Skeletal muscle satellite cell (primary cell): Measurements from ENCODE around the gene MAGI3.

ENCODE experiments used
- H3K27me3 ChIP-seq: 2 replicates; pipeline ENCODE4 v1.7.0; 2013; ENCODE audit warnings: low read length; ENCODE audit not compliant: control insufficient read depth, insufficient read depth
- H3K36me3 ChIP-seq: 2 replicates; pipeline ENCODE4 v1.7.0; 2013; ENCODE audit warnings: mild to moderate bottlenecking, control low read depth, low read length; ENCODE audit not compliant: insufficient read depth
- H3K4me1 ChIP-seq: 2 replicates; pipeline ENCODE4 v1.7.0; 2013; ENCODE audit warnings: low read length; ENCODE audit not compliant: control insufficient read depth, insufficient read depth
- H3K4me2 ChIP-seq: 2 replicates; pipeline ENCODE4 v1.7.0; 2013; ENCODE audit warnings: mild to moderate bottlenecking, low read length
- H3K4me3 ChIP-seq: 2 replicates; pipeline ENCODE4 v1.7.0; 2013; ENCODE audit warnings: low read length
- H3K9ac ChIP-seq: 2 replicates; pipeline ENCODE4 v1.7.0; 2013; ENCODE audit warnings: mild to moderate bottlenecking, low read depth, low read length, moderate library complexity
- H3K9me3 ChIP-seq: replicated peaks from 2 replicates; pipeline ENCODE4 v1.7.0; 2013; ENCODE audit warnings: mild to moderate bottlenecking, control low read depth, low read length

The MAGI3 gene

GRCh38 chr1:113533061-113533460 lies 142.7 kb downstream of the MAGI3 start:
- Histone ChIP-seq H3K9ac (no peak overlapping the region), H3K4me1 (peaks cover 35% of the 10 kb centered on the region), H3K4me3 (no peak overlapping the region), H3K4me2 (no peak overlapping the region), H3K27me3 (no peaks in the 10 kb centered on the region), H3K9me3 (no peaks in the 10 kb centered on the region), H3K36me3 (no peaks in the 10 kb centered on the region)

- peak overlapping the region; percentile 35 for H3K4me2 ChIP-seq
- no peaks in the 10 kb centered on the region for H3K36me3 ChIP-seq
- H3K4me3 ChIP-seq, result no peak overlapping the region
- peak overlapping the region; percentile 51 for H3K9ac ChIP-seq
- no peaks in the 10 kb centered on the region for H3K27me3 ChIP-seq
- no peaks in the 10 kb centered on the region for H3K9me3 ChIP-seq
- H3K4me1 ChIP-seq, result peaks cover 35% of the 10 kb centered on the region
Measured at GRCh38 chr1:113534130-113534817, 144.0 kb downstream of the MAGI3 start.

GRCh38 chr1:113534875-113535274 lies 144.6 kb downstream of the MAGI3 start:
- Histone ChIP-seq H3K27me3 (no peaks in the 10 kb centered on the region), H3K4me3 (no peak overlapping the region), H3K9me3 (no peaks in the 10 kb centered on the region), H3K4me2 (no peak overlapping the region), H3K4me1 (peaks cover 33% of the 10 kb centered on the region), H3K36me3 (no peaks in the 10 kb centered on the region), H3K9ac (no peak overlapping the region)

- Histone ChIP-seq H3K9me3 (no peaks in the 10 kb centered on the region), H3K27me3 (no peaks in the 10 kb centered on the region), H3K4me2 (no peak overlapping the region), H3K36me3 (no peaks in the 10 kb centered on the region), H3K9ac (no peak overlapping the region), H3K4me1 (peaks cover 28% of the 10 kb centered on the region), H3K4me3 (no peak overlapping the region)
Measured at GRCh38 chr1:113536182-113536780, 146.0 kb downstream of the MAGI3 start.

- Histone ChIP-seq H3K9me3 (no peaks in the 10 kb centered on the region), H3K4me1 (peaks cover 41% of the 10 kb centered on the region), H3K9ac (no peak overlapping the region), H3K36me3 (no peaks in the 10 kb centered on the region), H3K27me3 (no peaks in the 10 kb centered on the region), H3K4me2 (no peak overlapping the region), H3K4me3 (no peak overlapping the region)
Measured at GRCh38 chr1:113538225-113538624, 147.9 kb downstream of the MAGI3 start.

- H3K4me2 ChIP-seq, result no peak overlapping the region
- peaks cover 26% of the 10 kb centered on the region for H3K4me1 ChIP-seq
- H3K9ac ChIP-seq, result no peak overlapping the region
Measured at GRCh38 chr1:113540335-113540734, 150.0 kb downstream of the MAGI3 start.

GRCh38 chr1:113541106-113541505 lies 150.8 kb downstream of the MAGI3 start:
- H3K9me3 ChIP-seq, result no peaks in the 10 kb centered on the region
- no peak overlapping the region for H3K9ac ChIP-seq
- H3K27me3 ChIP-seq, result no peaks in the 10 kb centered on the region
- no peak overlapping the region for H3K4me2 ChIP-seq
- H3K36me3 ChIP-seq, result no peaks in the 10 kb centered on the region
- no peak overlapping the region for H3K4me3 ChIP-seq
- peaks cover 22% of the 10 kb centered on the region for H3K4me1 ChIP-seq

More at GRCh38 chr1:113540335-113540734, 150.0 kb downstream of the MAGI3 start:
- H3K36me3 ChIP-seq, result no peaks in the 10 kb centered on the region
- H3K27me3 ChIP-seq, result no peaks in the 10 kb centered on the region
- no peaks in the 10 kb centered on the region for H3K9me3 ChIP-seq
- no peak overlapping the region for H3K4me3 ChIP-seq

GRCh38 chr1:113542221-113542701 lies 151.9 kb downstream of the MAGI3 start:
- Histone ChIP-seq H3K4me1 (peaks cover 13% of the 10 kb centered on the region), H3K27me3 (no peaks in the 10 kb centered on the region), H3K4me2 (peak overlapping the region; percentile 38), H3K4me3 (no peak overlapping the region), H3K9ac (peak overlapping the region; percentile 1), H3K36me3 (no peaks in the 10 kb centered on the region), H3K9me3 (no peaks in the 10 kb centered on the region)

GRCh38 chr1:113543110-113543509 lies 152.8 kb downstream of the MAGI3 start:
- H3K9me3 ChIP-seq, result no peaks in the 10 kb centered on the region
- no peak overlapping the region for H3K9ac ChIP-seq
- peaks cover 13% of the 10 kb centered on the region for H3K4me1 ChIP-seq
- H3K27me3 ChIP-seq, result no peaks in the 10 kb centered on the region
- H3K36me3 ChIP-seq, result no peaks in the 10 kb centered on the region
- H3K4me3 ChIP-seq, result no peak overlapping the region
- no peak overlapping the region for H3K4me2 ChIP-seq

GRCh38 chr1:113545210-113545609 lies 154.9 kb downstream of the MAGI3 start:
- Histone ChIP-seq H3K36me3 (no peaks in the 10 kb centered on the region), H3K9me3 (no peaks in the 10 kb centered on the region), H3K4me3 (no peak overlapping the region), H3K4me1 (peaks cover 13% of the 10 kb centered on the region), H3K9ac (no peak overlapping the region), H3K27me3 (no peaks in the 10 kb centered on the region), H3K4me2 (no peak overlapping the region)

- no peaks in the 10 kb centered on the region for H3K36me3 ChIP-seq
- no peak overlapping the region for H3K4me3 ChIP-seq
- H3K4me2 ChIP-seq, result no peak overlapping the region
- H3K27me3 ChIP-seq, result no peaks in the 10 kb centered on the region
- no peak overlapping the region for H3K9ac ChIP-seq
- H3K4me1 ChIP-seq, result peaks cover 13% of the 10 kb centered on the region
- no peaks in the 10 kb centered on the region for H3K9me3 ChIP-seq
Measured at GRCh38 chr1:113545626-113546025, 155.3 kb downstream of the MAGI3 start.

GRCh38 chr1:113551728-113552127 lies 161.4 kb downstream of the MAGI3 start:
- no peak overlapping the region for H3K4me3 ChIP-seq
- peaks cover 19% of the 10 kb centered on the region for H3K4me1 ChIP-seq
- H3K9ac ChIP-seq, result no peak overlapping the region
- no peaks in the 10 kb centered on the region for H3K36me3 ChIP-seq
- H3K4me2 ChIP-seq, result peak overlapping the region; percentile 57
- no peaks in the 10 kb centered on the region for H3K9me3 ChIP-seq
- no peaks in the 10 kb centered on the region for H3K27me3 ChIP-seq
